Thyroid gland (tissue), 4 donors: ENCODE results near the gene LTB4R.

Experiments
- CTCF ChIP-seq, 6 experiments: fragments of 200-600 bp in 3 of 6; fragments of 450-650 bp in 3 of 6; sonication (generic) in 3 of 6; IDR thresholded peaks; one replicate each; pipeline ENCODE4 v1.5.1; 2016 to 2019; ENCODE audit warnings: antibody characterized with exemption in 6 of 6, mild to moderate bottlenecking in 2 of 6, inconsistent platforms in 1 of 6, moderate library complexity in 1 of 6
- POLR2A ChIP-seq, 2 donors: fragments of 450-650 bp; IDR thresholded peaks; one replicate each; pipeline ENCODE4 v1.6.1; 2017; ENCODE audit warnings: antibody characterized with exemption in 2 of 2, mild to moderate bottlenecking in 2 of 2, moderate library complexity in 1 of 2

- TF ChIP-seq CTCF (IDR thresholded peaks at IDR 0.05), result no peak
- no peak for TF ChIP-seq POLR2A (IDR thresholded peaks at IDR 0.05)
These were observed 17.9 kb downstream of the LTB4R start for GRCh38 chr14:24329073-24329663.
